CD14-positive monocyte (primary cell): ENCODE data around the gene GMFB. TPM values are rescaled to one million over a fixed set of nuclear protein-coding genes. Genes with fewer than 3 reads are reported as not detected.

Source experiments
- DNase-seq, 3 donors: peaks; one replicate each; pipeline ENCODE4 v3.0.0-alpha.2; 2011 to 2022
- H2AFZ ChIP-seq: 2 replicates; pipeline ENCODE4 v1.6.0; 2012; ENCODE audit warnings: mild to moderate bottlenecking, low read depth, low read length, inconsistent platforms; ENCODE audit not compliant: insufficient read depth, poor library complexity, severe bottlenecking
- H3K27ac ChIP-seq, 2 donors: 1 replicate in 1 of 2; 2 replicates in 1 of 2; pipeline ENCODE4 v1.5.1; 2012 to 2013; ENCODE audit warnings: low read length in 2 of 2, control low read depth in 1 of 2, inconsistent platforms in 1 of 2, low read depth in 1 of 2, mild to moderate bottlenecking in 1 of 2
- H3K27me3 ChIP-seq, 2 donors: one replicate each; pipeline versions ENCODE4 v1.6.0 to v1.6.1; 2011 to 2013; ENCODE audit warnings: low read length in 2 of 2; ENCODE audit not compliant: control insufficient read depth in 2 of 2, insufficient read depth in 2 of 2
- H3K36me3 ChIP-seq, 2 donors: replicated peaks in 1 of 2; 1 replicate in 1 of 2; 2 replicates in 1 of 2; pipeline versions ENCODE4 v1.5.1 to v1.6.1; 2012 to 2013; ENCODE audit warnings: low read length in 2 of 2, control low read depth in 1 of 2, inconsistent platforms in 1 of 2, mild to moderate bottlenecking in 1 of 2; ENCODE audit not compliant: insufficient read depth in 2 of 2, control insufficient read depth in 1 of 2
- H3K4me1 ChIP-seq, 2 donors: 1 replicate in 1 of 2; 2 replicates in 1 of 2; pipeline versions ENCODE4 v1.5.1 to v1.6.1; 2012 to 2013; ENCODE audit warnings: low read length in 2 of 2, control low read depth in 1 of 2, inconsistent platforms in 1 of 2, mild to moderate bottlenecking in 1 of 2, moderate library complexity in 1 of 2; ENCODE audit not compliant: insufficient read depth in 2 of 2, control insufficient read depth in 1 of 2
- H3K4me2 ChIP-seq: replicated peaks from 2 replicates; pipeline ENCODE3; 2012; ENCODE audit warnings: low read length, moderate library complexity, mild to moderate bottlenecking; ENCODE audit not compliant: poor library complexity, severe bottlenecking; ENCODE audit errors: extremely low read depth
- H3K4me3 ChIP-seq, 3 experiments: fragments of 200-600 bp in 1 of 3; sonication (generic) in 1 of 3; replicated peaks in 1 of 3; 1 replicate in 2 of 3; 2 replicates in 1 of 3; pipeline ENCODE4 v1.5.1; 2011 to 2013; ENCODE audit warnings: low read length in 3 of 3, mild to moderate bottlenecking in 3 of 3, control low read depth in 2 of 3, low read depth in 2 of 3, inconsistent platforms in 1 of 3, moderate library complexity in 1 of 3
- H3K79me2 ChIP-seq: 2 replicates; pipeline ENCODE4 v1.6.0; 2012; ENCODE audit warnings: mild to moderate bottlenecking, control low read depth, inconsistent platforms, low read length, moderate library complexity; ENCODE audit not compliant: insufficient read depth
- H3K9ac ChIP-seq: 2 replicates; pipeline ENCODE4 v1.6.0; 2017; ENCODE audit warnings: low read length, mild to moderate bottlenecking; ENCODE audit not compliant: insufficient read depth, poor library complexity, severe bottlenecking
- H3K9me3 ChIP-seq, 2 donors: replicated peaks in 1 of 2; 1 replicate in 1 of 2; 2 replicates in 1 of 2; pipeline versions ENCODE4 v1.5.1 to v1.6.1; 2012 to 2013; ENCODE audit warnings: low read length in 2 of 2, control low read depth in 1 of 2; ENCODE audit not compliant: control insufficient read depth in 1 of 2, insufficient read depth in 1 of 2
- H4K20me1 ChIP-seq: 2 replicates; pipeline ENCODE4 v1.6.0; 2012; ENCODE audit warnings: mild to moderate bottlenecking, low read length, control low read depth, moderate library complexity; ENCODE audit not compliant: insufficient read depth
- H3K27ac Mint-ChIP-seq, 7 donors: one replicate each; pipeline ENCODE4 v1.8.0; 2020; ENCODE audit warnings: mild to moderate bottlenecking in 7 of 7, mixed read lengths in 7 of 7, moderate library complexity in 6 of 7, inconsistent platforms in 2 of 7
- H3K27me3 Mint-ChIP-seq, 3 donors: one replicate each; pipeline ENCODE4 v1.8.0; 2021 to 2022; ENCODE audit warnings: low read depth in 3 of 3, mild to moderate bottlenecking in 3 of 3, mixed read lengths in 3 of 3, moderate library complexity in 3 of 3, inconsistent platforms in 1 of 3
- H3K36me3 Mint-ChIP-seq, 2 donors: one replicate each; pipeline ENCODE4 v1.8.0; 2020; ENCODE audit warnings: mixed read lengths in 2 of 2, inconsistent platforms in 1 of 2, mild to moderate bottlenecking in 1 of 2
- H3K4me1 Mint-ChIP-seq: one replicate; pipeline ENCODE4 v1.8.0; 2020; ENCODE audit warnings: mild to moderate bottlenecking, mixed read lengths
- H3K4me3 Mint-ChIP-seq, 2 donors: one replicate each; pipeline ENCODE4 v1.8.0; 2020; ENCODE audit warnings: mild to moderate bottlenecking in 2 of 2, mixed read lengths in 2 of 2, moderate library complexity in 1 of 2
- H3K9me3 Mint-ChIP-seq, 7 donors: one replicate each; pipeline ENCODE4 v1.8.0; 2020 to 2022; ENCODE audit warnings: mixed read lengths in 7 of 7, mild to moderate bottlenecking in 6 of 7, moderate library complexity in 6 of 7, inconsistent platforms in 2 of 7
- CTCF ChIP-seq: fragments of 200-600 bp; IDR thresholded peaks from one replicate; pipeline ENCODE4 v1.8.0; 2022; ENCODE audit warnings: antibody characterized with exemption, mild to moderate bottlenecking
- WGBS: methylation state at CpG from one replicate; pipeline ENCODE4 v1.1.5; 2013; ENCODE audit warnings: missing lambda C conversion rate; ENCODE audit not compliant: insufficient coverage; 5-methylcytosine and 5-hydroxymethylcytosine counted together
- intact Hi-C, 2 donors: fragments of 100-400 bp; cut with micrococcal nuclease; formaldehyde crosslinking; loops; one replicate each; pipeline versions ENCODE4 v1.15.0 to v1.15.1; 2023
- polyA plus RNA-seq, 3 donors: library from polyadenylated mRNA; depleted of rRNA in 1 of 3; unstranded in 2 of 3; stranded (reverse) in 1 of 3; fragments of 300-500 nt in 2 of 3; fragments of >200 nt in 1 of 3; fragmentation: Illumina TruSeq in 2 of 3; gene quantifications; 1 replicate in 2 of 3; 2 replicates in 1 of 3; pipeline ENCODE4 v1.2.3, GENCODE V29; 2012 to 2021

GMFB gene
- polyA plus RNA-seq, 3 donors: 10.8 to 41.1 (median 26.1) TPM

GRCh38 chr14:54427871-54428270 lies 60.9 kb downstream of the GMFB start:
- Mint-ChIP-seq H3K9me3 (peaks cover 0 to 1% (median 0%) of the 10 kb centered on the region in 7 donors), H3K27me3 (no peaks in the 10 kb centered on the region), H3K4me1 (no peaks in the 10 kb centered on the region), H3K36me3 (peaks cover 66 to 67% of the 10 kb centered on the region in 2 donors), H3K4me3 (no peak overlapping the region), H3K27ac (no peak overlapping the region)
- no peaks in the 10 kb centered on the region for H3K4me1 ChIP-seq
- H3K79me2 ChIP-seq: peaks cover 22% of the 10 kb centered on the region
- H3K36me3 ChIP-seq: peaks cover 73 to 99% of the 10 kb centered on the region in 2 donors
- no peak overlapping the region for H3K9ac ChIP-seq
- intact Hi-C loops: no loop called here
- no peak overlapping the region for H2AFZ ChIP-seq
- no peak overlapping the region for H3K4me3 ChIP-seq
- H3K27me3 ChIP-seq: no peaks in the 10 kb centered on the region
- DNase-seq: no peak
- no peak overlapping the region for H3K27ac ChIP-seq
- WGBS: no CpG with 5 or more reads among the region's 3 CpGs
- H3K9me3 ChIP-seq: no peaks in the 10 kb centered on the region
- no peak for TF ChIP-seq CTCF
- no peak overlapping the region for H3K4me2 ChIP-seq
- H4K20me1 ChIP-seq: peaks cover 2% of the 10 kb centered on the region

GRCh38 chr14:54425537-54426274 lies 63.1 kb downstream of the GMFB start:
- Histone ChIP-seq H3K79me2 (peaks cover 5% of the 10 kb centered on the region), H2AFZ (no peak overlapping the region), H3K4me3 (no peak overlapping the region), H3K36me3 (peaks cover 60 to 86% of the 10 kb centered on the region in 2 donors), H3K4me1 (no peaks in the 10 kb centered on the region), H3K9ac (no peak overlapping the region), H3K4me2 (no peak overlapping the region), H3K27me3 (no peaks in the 10 kb centered on the region), H3K9me3 (no peaks in the 10 kb centered on the region), H4K20me1 (no peaks in the 10 kb centered on the region), H3K27ac (no peak overlapping the region)
- no peaks in the 10 kb centered on the region for H3K27me3 Mint-ChIP-seq
- peaks cover 50 to 52% of the 10 kb centered on the region in 2 donors for H3K36me3 Mint-ChIP-seq
- peaks cover 0 to 1% (median 0%) of the 10 kb centered on the region in 7 donors for H3K9me3 Mint-ChIP-seq
- WGBS: 100% methylated on average over 1 of the region's 3 CpGs
- no peak overlapping the region for H3K4me3 Mint-ChIP-seq
- no peaks in the 10 kb centered on the region for H3K4me1 Mint-ChIP-seq
- H3K27ac Mint-ChIP-seq: no peak overlapping the region
- no peak for DNase-seq
- intact Hi-C loops: no loop called here
- no peak for TF ChIP-seq CTCF
